GM12892 (cell line): ENCODE data around the gene CRTC3.
"Not testable (repeated sequence)": the region's sequence is repeated elsewhere in the genome, so short reads cannot be mapped to it uniquely, and the experiment has no call there.

Experiments
- POLR2AphosphoS5 ChIP-seq: IDR thresholded peaks from 2 replicates; pipeline ENCODE4 v1.6.1; 2011; ENCODE audit warnings: low read depth, low read length, control low read depth
- TAF1 ChIP-seq: IDR thresholded peaks from 2 replicates; pipeline ENCODE4 v1.6.1; 2011; ENCODE audit warnings: low read depth, mild to moderate bottlenecking, control low read depth, low read length, borderline replicate concordance

- not testable (repeated sequence) for TF ChIP-seq TAF1, POLR2AphosphoS5
These were observed 131.2 kb downstream of the CRTC3 start for GRCh38 chr15:90660999-90661330.
